ENCODE results near the gene SCO2.

Gene SCO2

GRCh38 chr22:50516891-50517290 lies 8.5 kb downstream of the SCO2 start:
- no peaks in the 10 kb centered on the region for H3K27me3 Mint-ChIP-seq
- CTCF ChIA-PET = interaction anchor here (2.3 kb wide), 1 partner anchor 8 kb away, joined by 16 read pairs; the partner anchor contains the start of gene SCO2
- H3K4me1 Mint-ChIP-seq = peaks cover 23% of the 10 kb centered on the region
- DNase-seq = no peak
- no peak overlapping the region for H3K4me3 Mint-ChIP-seq
- peaks cover 23% of the 10 kb centered on the region for H3K36me3 Mint-ChIP-seq
- no peak overlapping the region for H3K27ac Mint-ChIP-seq
- H3K9me3 Mint-ChIP-seq = no peaks in the 10 kb centered on the region

- H3K27me3 Mint-ChIP-seq = no peaks in the 10 kb centered on the region
- CTCF ChIA-PET = interaction anchor here (0.5 to 2.3 kb wide), 2 partner anchors 9 to 49 kb away, joined by 4 to 16 read pairs; partner anchors contain the start of gene SCO2
- H3K9me3 Mint-ChIP-seq = no peaks in the 10 kb centered on the region
- H3K27ac Mint-ChIP-seq = no peak overlapping the region
- peaks cover 23% of the 10 kb centered on the region for H3K4me1 Mint-ChIP-seq
- no peak overlapping the region for H3K4me3 Mint-ChIP-seq
- peaks cover 22% of the 10 kb centered on the region for H3K36me3 Mint-ChIP-seq
- DNase-seq = no peak
Observed at GRCh38 chr22:50516068-50516467, 9.3 kb downstream of the SCO2 start.

GRCh38 chr22:50513175-50513574 lies 12.2 kb downstream of the SCO2 start:
- H3K27ac Mint-ChIP-seq = no peak overlapping the region
- H3K27me3 Mint-ChIP-seq = no peaks in the 10 kb centered on the region
- H3K36me3 Mint-ChIP-seq = peaks cover 19% of the 10 kb centered on the region
- DNase-seq = no peak
- CTCF ChIA-PET = no interaction called here
- no peak overlapping the region for H3K4me3 Mint-ChIP-seq
- H3K9me3 Mint-ChIP-seq = no peaks in the 10 kb centered on the region
- H3K4me1 Mint-ChIP-seq = peaks cover 37% of the 10 kb centered on the region

GRCh38 chr22:50508897-50509296 lies 16.5 kb downstream of the SCO2 start:
- H3K27me3 Mint-ChIP-seq = no peaks in the 10 kb centered on the region
- DNase-seq = no peak
- H3K36me3 Mint-ChIP-seq = peaks cover 13% of the 10 kb centered on the region
- peak overlapping the region; percentile 90 for H3K27ac Mint-ChIP-seq
- CTCF ChIA-PET = interaction anchor here (0.7 to 2.0 kb wide), 7 partner anchors 10 to 118 kb away, joined by 3 to 14 read pairs (median 4); partner anchors contain the start of gene SCO2
- peaks cover 39% of the 10 kb centered on the region for H3K4me1 Mint-ChIP-seq
- H3K9me3 Mint-ChIP-seq = no peaks in the 10 kb centered on the region
- peak overlapping the region; percentile 80 for H3K4me3 Mint-ChIP-seq

- Mint-ChIP-seq H3K9me3 (no peaks in the 10 kb centered on the region), H3K27me3 (no peaks in the 10 kb centered on the region), H3K36me3 (peaks cover 13% of the 10 kb centered on the region), H3K4me3 (peak within 1 kb of the TSS; percentile 93), H3K27ac (peak within 1 kb of the TSS; percentile 96), H3K4me1 (peaks cover 34% of the 10 kb centered on the region)
- DNase-seq = peak; percentile 97
- CTCF ChIA-PET = interaction anchor here (0.7 to 2.0 kb wide), 11 partner anchors 10 to 232 kb away, joined by 3 to 14 read pairs (median 4); partner anchors contain the start of gene SCO2
Observed at GRCh38 chr22:50507991-50508884, 17.2 kb downstream of the SCO2 start, which contains the start of gene NCAPH2. Gene NCAPH2 (plus strand): TSS chr22:50508224. CDS start chr22:50508338, 114 bp downstream.

- peak; percentile 94 for DNase-seq
- Mint-ChIP-seq H3K9me3 (no peaks in the 10 kb centered on the region), H3K27me3 (no peaks in the 10 kb centered on the region), H3K4me1 (peaks cover 29% of the 10 kb centered on the region), H3K27ac (peak within 1 kb of the TSS; percentile 96), H3K36me3 (peaks cover 16% of the 10 kb centered on the region), H3K4me3 (peak within 1 kb of the TSS; percentile 93)
- CTCF ChIA-PET = interaction anchor here (0.7 to 1.9 kb wide), 6 partner anchors 10 to 231 kb away, joined by 3 to 14 read pairs (median 4); partner anchors contain the start of gene SCO2
Observed at GRCh38 chr22:50507421-50507990, 17.9 kb downstream of the SCO2 start, which contains the start of gene LMF2. Gene LMF2 (minus strand): TSS chr22:50507702. CDS start chr22:50507675, 27 bp downstream.

- H3K27ac Mint-ChIP-seq = peak overlapping the region; percentile 96
- H3K4me1 Mint-ChIP-seq = peaks cover 24% of the 10 kb centered on the region
- H3K36me3 Mint-ChIP-seq = peaks cover 13% of the 10 kb centered on the region
- peak overlapping the region; percentile 93 for H3K4me3 Mint-ChIP-seq
- no peak for DNase-seq
- H3K9me3 Mint-ChIP-seq = no peaks in the 10 kb centered on the region
- CTCF ChIA-PET = no interaction called here
- no peaks in the 10 kb centered on the region for H3K27me3 Mint-ChIP-seq
Observed at GRCh38 chr22:50506611-50507420, 18.6 kb downstream of the SCO2 start.

GRCh38 chr22:50505776-50506610 lies 19.4 kb downstream of the SCO2 start:
- no peaks in the 10 kb centered on the region for H3K27me3 Mint-ChIP-seq
- H3K4me3 Mint-ChIP-seq = peak overlapping the region; percentile 93
- peaks cover 13% of the 10 kb centered on the region for H3K36me3 Mint-ChIP-seq
- peak overlapping the region; percentile 96 for H3K27ac Mint-ChIP-seq
- H3K4me1 Mint-ChIP-seq = peaks cover 24% of the 10 kb centered on the region
- no peak for DNase-seq
- no peaks in the 10 kb centered on the region for H3K9me3 Mint-ChIP-seq
- CTCF ChIA-PET = no interaction called here

DNA sequence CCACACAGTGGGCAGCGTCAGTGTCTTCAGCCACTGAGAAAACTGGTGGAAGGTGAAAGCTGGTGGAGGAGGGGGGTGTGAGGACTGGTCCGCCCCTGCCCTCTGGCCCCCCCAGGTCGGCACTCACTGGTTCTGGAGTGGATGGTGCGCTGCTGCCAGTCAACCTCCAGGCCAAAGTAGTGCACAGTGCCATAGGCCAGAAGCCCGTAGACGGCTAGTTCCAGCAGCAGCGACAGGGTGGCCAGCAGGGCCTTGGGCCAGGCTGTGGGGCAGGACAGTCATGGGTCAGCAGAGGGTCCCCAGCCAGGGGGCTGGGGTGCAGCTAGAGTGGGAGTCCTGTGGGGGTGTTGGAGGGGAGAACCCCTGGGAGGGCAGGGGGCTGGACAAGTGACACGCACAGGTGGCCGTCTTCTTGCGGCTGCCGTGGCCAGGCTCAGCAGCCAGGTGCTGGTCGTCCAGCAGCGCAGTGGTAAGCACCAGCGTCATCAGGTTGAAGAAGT lies 20.1 kb downstream of the SCO2 start:
- peak overlapping the region; percentile 59 for H3K4me3 Mint-ChIP-seq
- DNase-seq = no peak
- H3K27ac Mint-ChIP-seq = no peak overlapping the region
- peaks cover 24% of the 10 kb centered on the region for H3K4me1 Mint-ChIP-seq
- no peaks in the 10 kb centered on the region for H3K27me3 Mint-ChIP-seq
- H3K9me3 Mint-ChIP-seq = no peaks in the 10 kb centered on the region
- CTCF ChIA-PET = interaction anchor here (0.9 kb wide), 1 partner anchor 116 kb away, joined by 4 read pairs; no protein-coding TSS in a partner anchor
- peaks cover 13% of the 10 kb centered on the region for H3K36me3 Mint-ChIP-seq

- Mint-ChIP-seq H3K4me1 (peaks cover 20% of the 10 kb centered on the region), H3K27ac (no peak overlapping the region), H3K36me3 (peaks cover 13% of the 10 kb centered on the region), H3K27me3 (no peaks in the 10 kb centered on the region), H3K9me3 (no peaks in the 10 kb centered on the region), H3K4me3 (no peak overlapping the region)
- CTCF ChIA-PET = interaction anchor here (0.9 kb wide), 1 partner anchor 117 kb away, joined by 4 read pairs; no protein-coding TSS in a partner anchor
- DNase-seq = no peak
Observed at GRCh38 chr22:50504369-50505211, 20.8 kb downstream of the SCO2 start.

DNA sequence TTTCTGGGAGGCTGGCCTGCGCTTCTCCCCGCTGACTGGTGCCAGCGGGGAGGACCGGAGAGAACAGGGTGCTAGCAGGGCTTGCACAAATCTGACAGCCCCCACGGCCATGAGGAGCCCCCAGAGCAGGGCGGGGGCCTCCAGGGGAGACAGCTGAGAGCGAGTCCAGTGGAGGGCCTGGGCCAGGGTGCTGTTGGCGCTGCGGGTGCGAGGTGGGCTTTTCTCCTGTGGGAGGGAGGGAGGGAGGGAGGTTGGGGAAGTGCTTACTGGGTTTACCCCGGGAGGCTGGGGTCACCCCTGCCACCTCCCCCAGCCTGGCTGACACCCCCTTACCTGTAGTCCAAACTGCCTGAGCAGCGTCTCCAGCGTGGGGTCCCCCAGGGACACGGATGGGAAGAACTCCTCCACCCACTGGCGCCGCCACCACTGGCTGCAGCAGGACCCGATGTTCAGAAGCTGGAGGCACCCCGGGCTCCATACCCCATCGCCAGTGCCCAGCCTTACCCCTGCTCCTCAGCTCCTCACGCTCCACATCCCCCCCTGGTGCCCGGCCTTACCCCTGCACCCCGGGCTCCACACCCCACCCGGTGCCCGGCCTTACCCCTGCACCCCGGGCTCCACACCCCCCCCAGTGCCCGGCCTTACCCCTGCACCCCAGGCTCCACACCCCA lies 21.8 kb downstream of the SCO2 start:
- no peak overlapping the region for H3K27ac Mint-ChIP-seq
- no peaks in the 10 kb centered on the region for H3K9me3 Mint-ChIP-seq
- no peaks in the 10 kb centered on the region for H3K27me3 Mint-ChIP-seq
- H3K4me3 Mint-ChIP-seq = no peak overlapping the region
- CTCF ChIA-PET = no interaction called here
- peak; percentile 47 for DNase-seq
- peaks cover 10% of the 10 kb centered on the region for H3K4me1 Mint-ChIP-seq
- H3K36me3 Mint-ChIP-seq = peaks cover 8% of the 10 kb centered on the region

All from activated naive CD4-positive, alpha-beta T cell treated with anti-CD3 and anti-CD28 coated beads, Interleukin-2, amount 10 ng/mL, durations not matched to agents 7 days and 5 days (primary cell).